Smooth muscle cell (in vitro differentiated cells): Measurements from ENCODE around the gene MMRN2. TPM values are rescaled to one million over a fixed set of nuclear protein-coding genes. Genes with fewer than 3 reads are reported as not detected.

Experiments
- DNase-seq: peaks from one replicate; lab custom pipeline; 2025; ENCODE audit not compliant: unreplicated experiment; lab: John Stamatoyannopoulos, UW
- H2AFZ ChIP-seq: fragments of 200-600 bp; sonication (generic); 2 replicates; pipeline ENCODE4 v1.6.0; 2016; ENCODE audit warnings: antibody characterized with exemption, low read depth, mild to moderate bottlenecking
- H3F3A ChIP-seq: fragments of 200-600 bp; sonication (generic); 2 replicates; pipeline ENCODE4 v1.6.0; 2017; ENCODE audit warnings: antibody characterized with exemption, low read depth
- H3K27ac ChIP-seq: fragments of 200-600 bp; sonication (generic); 2 replicates; pipeline ENCODE4 v1.5.1; 2016; ENCODE audit warnings: low read depth, mild to moderate bottlenecking
- H3K27me3 ChIP-seq: fragments of 200-600 bp; sonication (generic); 2 replicates; pipeline ENCODE4 v1.6.1; 2016; ENCODE audit warnings: low read depth, mild to moderate bottlenecking
- H3K36me3 ChIP-seq: fragments of 200-600 bp; sonication (generic); 2 replicates; pipeline ENCODE4 v1.5.1; 2016; ENCODE audit warnings: low read depth
- H3K4me1 ChIP-seq: fragments of 200-600 bp; sonication (generic); 2 replicates; pipeline ENCODE4 v1.5.1; 2016; ENCODE audit warnings: low read depth
- H3K4me2 ChIP-seq: fragments of 200-600 bp; sonication (generic); 2 replicates; pipeline ENCODE4 v1.6.0; 2016; ENCODE audit warnings: mild to moderate bottlenecking
- H3K4me3 ChIP-seq: fragments of 200-600 bp; sonication (generic); 2 replicates; pipeline ENCODE4 v1.5.1; 2016; ENCODE audit warnings: mild to moderate bottlenecking
- H3K79me2 ChIP-seq: fragments of 200-600 bp; sonication (generic); 2 replicates; pipeline ENCODE4 v1.6.0; 2016; ENCODE audit warnings: low read depth, mild to moderate bottlenecking
- H3K9ac ChIP-seq: fragments of 200-600 bp; sonication (generic); 2 replicates; pipeline ENCODE4 v1.6.0; 2016; ENCODE audit warnings: low read depth
- H3K9me3 ChIP-seq: fragments of 200-600 bp; sonication (generic); replicated peaks from 2 replicates; pipeline ENCODE4 v1.5.1; 2016; ENCODE audit warnings: low read depth
- H4K20me1 ChIP-seq: fragments of 200-600 bp; sonication (generic); 2 replicates; pipeline ENCODE4 v1.6.0; 2016; ENCODE audit warnings: low read depth
- WGBS: methylation state at CpG from one replicate; pipeline ENCODE4 v1.1.7; 2016; ENCODE audit warnings: low lambda C conversion rate; 5-methylcytosine and 5-hydroxymethylcytosine counted together
- polyA plus RNA-seq: library from polyadenylated mRNA; unstranded; fragments of >200 nt; fragmentation: Nextera tagmentation; extraction: Ambion mirVana; gene quantifications from 2 replicates; pipeline ENCODE4 v1.2.1, GENCODE V29; 2016
- total RNA-seq: library from RNA; depleted of rRNA; stranded (reverse); fragments of >200 nt; gene quantifications from 2 replicates; pipeline ENCODE4 v1.2.3, GENCODE V29; 2014
- TF ChIP-seq, protein P1 (sequence below): fragments of 200-600 bp; sonication (generic); IDR thresholded peaks from 2 replicates; pipeline ENCODE4 v1.5.1; 2017; ENCODE audit warnings: borderline replicate concordance, mild to moderate bottlenecking, antibody characterized with exemption; ENCODE audit not compliant: insufficient read depth, poor library complexity, severe bottlenecking

MMRN2 gene
- total and polyA plus RNA-seq, 2 experiments from 2014 or later = 0.09 to 0.16 TPM

- no peak overlapping the region for H2AFZ ChIP-seq
- WGBS = 73% methylated on average over 1 of the region's 1 CpG
- H3K4me3 ChIP-seq = no peak overlapping the region
- H3F3A ChIP-seq = peaks cover 10% of the 10 kb centered on the region
- no peaks in the 10 kb centered on the region for H3K27me3 ChIP-seq
- H3K9me3 ChIP-seq = no peaks in the 10 kb centered on the region
- no peaks in the 10 kb centered on the region for H4K20me1 ChIP-seq
- no peak for DNase-seq
- H3K79me2 ChIP-seq = no peaks in the 10 kb centered on the region
- no peak overlapping the region for H3K4me2 ChIP-seq
- no peak overlapping the region for H3K9ac ChIP-seq
- TF ChIP-seq, protein P1, sequence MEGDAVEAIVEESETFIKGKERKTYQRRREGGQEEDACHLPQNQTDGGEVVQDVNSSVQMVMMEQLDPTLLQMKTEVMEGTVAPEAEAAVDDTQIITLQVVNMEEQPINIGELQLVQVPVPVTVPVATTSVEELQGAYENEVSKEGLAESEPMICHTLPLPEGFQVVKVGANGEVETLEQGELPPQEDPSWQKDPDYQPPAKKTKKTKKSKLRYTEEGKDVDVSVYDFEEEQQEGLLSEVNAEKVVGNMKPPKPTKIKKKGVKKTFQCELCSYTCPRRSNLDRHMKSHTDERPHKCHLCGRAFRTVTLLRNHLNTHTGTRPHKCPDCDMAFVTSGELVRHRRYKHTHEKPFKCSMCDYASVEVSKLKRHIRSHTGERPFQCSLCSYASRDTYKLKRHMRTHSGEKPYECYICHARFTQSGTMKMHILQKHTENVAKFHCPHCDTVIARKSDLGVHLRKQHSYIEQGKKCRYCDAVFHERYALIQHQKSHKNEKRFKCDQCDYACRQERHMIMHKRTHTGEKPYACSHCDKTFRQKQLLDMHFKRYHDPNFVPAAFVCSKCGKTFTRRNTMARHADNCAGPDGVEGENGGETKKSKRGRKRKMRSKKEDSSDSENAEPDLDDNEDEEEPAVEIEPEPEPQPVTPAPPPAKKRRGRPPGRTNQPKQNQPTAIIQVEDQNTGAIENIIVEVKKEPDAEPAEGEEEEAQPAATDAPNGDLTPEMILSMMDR = no peak
- H3K36me3 ChIP-seq = peaks cover 11% of the 10 kb centered on the region
- no peaks in the 10 kb centered on the region for H3K4me1 ChIP-seq
- no peak overlapping the region for H3K27ac ChIP-seq
These were observed 42.7 kb downstream of the MMRN2 start for GRCh38 chr10:86914734-86915133.

DNA sequence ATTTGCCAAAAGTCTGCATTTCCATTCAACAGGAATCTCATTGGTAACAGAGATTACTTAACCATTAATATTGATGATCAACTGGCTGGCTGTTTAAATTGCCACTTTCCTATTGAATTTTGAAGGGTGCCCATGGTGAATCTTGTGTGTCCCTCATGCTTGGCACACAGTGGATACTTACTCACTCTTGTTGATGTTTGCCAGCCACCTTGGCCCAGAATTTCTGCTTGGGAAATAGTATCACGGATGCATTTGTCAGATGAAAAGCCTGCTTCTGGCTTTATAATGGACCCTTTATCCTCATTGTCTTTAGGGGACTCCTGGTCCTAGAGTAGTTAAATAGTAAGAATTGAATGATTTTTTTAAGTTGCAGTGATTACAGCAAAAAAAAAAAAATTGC lies 52.0 kb downstream of the MMRN2 start:
- Histone ChIP-seq H3K4me3 (no peak overlapping the region), H3K36me3 (peaks cover 41% of the 10 kb centered on the region), H3K79me2 (no peaks in the 10 kb centered on the region), H3K4me1 (no peaks in the 10 kb centered on the region), H3K27ac (no peak overlapping the region), H3K27me3 (no peaks in the 10 kb centered on the region), H4K20me1 (no peaks in the 10 kb centered on the region), H2AFZ (no peak overlapping the region), H3K9me3 (no peaks in the 10 kb centered on the region), H3K9ac (no peak overlapping the region), H3F3A (no peaks in the 10 kb centered on the region), H3K4me2 (no peak overlapping the region)
- whole genome bisulfite sequencing = 100% methylated on average over 1 of the region's 1 CpG
- TF ChIP-seq, protein P1 = no peak
- DNase-seq = no peak

DNA sequence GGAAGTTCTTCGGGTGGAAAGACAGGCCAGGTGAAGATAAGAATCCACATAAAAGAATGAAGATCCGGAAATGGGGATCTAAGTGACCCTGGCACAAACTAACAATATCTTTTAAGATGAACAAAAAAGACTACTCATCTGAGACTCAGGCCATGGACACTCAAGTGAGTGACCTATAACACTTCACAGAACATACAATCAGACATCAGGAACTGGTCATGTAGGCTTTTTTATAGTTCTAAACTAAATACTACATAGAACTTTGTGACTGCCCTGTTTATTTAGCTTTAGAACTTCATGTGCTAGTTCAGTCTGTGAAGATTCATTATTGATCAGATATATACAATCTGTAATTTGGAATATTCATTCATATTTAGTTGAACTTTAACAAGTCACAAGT lies 52.8 kb downstream of the MMRN2 start:
- H3K4me2 ChIP-seq = no peak overlapping the region
- no peak overlapping the region for H3K27ac ChIP-seq
- peaks cover 45% of the 10 kb centered on the region for H3K36me3 ChIP-seq
- H3F3A ChIP-seq = no peaks in the 10 kb centered on the region
- H2AFZ ChIP-seq = no peak overlapping the region
- H3K27me3 ChIP-seq = no peaks in the 10 kb centered on the region
- no peak for DNase-seq
- TF ChIP-seq, protein P1 = no peak
- H3K4me1 ChIP-seq = peaks cover under 1% of the 10 kb centered on the region
- no peaks in the 10 kb centered on the region for H4K20me1 ChIP-seq
- H3K9ac ChIP-seq = no peak overlapping the region
- 87% methylated on average over 2 of the region's 2 CpGs for WGBS
- no peaks in the 10 kb centered on the region for H3K79me2 ChIP-seq
- H3K9me3 ChIP-seq = no peaks in the 10 kb centered on the region
- no peak overlapping the region for H3K4me3 ChIP-seq

- Histone ChIP-seq H3K27ac (no peak overlapping the region), H3K36me3 (peaks cover 33% of the 10 kb centered on the region), H3K9me3 (no peaks in the 10 kb centered on the region), H3K79me2 (no peaks in the 10 kb centered on the region), H2AFZ (no peak overlapping the region), H3K9ac (no peak overlapping the region), H4K20me1 (no peaks in the 10 kb centered on the region), H3F3A (peaks cover 9% of the 10 kb centered on the region), H3K4me2 (no peak overlapping the region), H3K4me1 (peaks cover 11% of the 10 kb centered on the region), H3K27me3 (no peaks in the 10 kb centered on the region), H3K4me3 (no peak overlapping the region)
- TF ChIP-seq, protein P1 = no peak
- 35% methylated on average over 2 of the region's 2 CpGs for WGBS
- DNase-seq = peak; percentile 16
These were observed 56.5 kb downstream of the MMRN2 start for GRCh38 chr10:86900955-86901354.
